Glutamatergic neuron (in vitro differentiated cells): ENCODE measurements around the gene SERPINB13. TPM values are rescaled to one million over a fixed set of nuclear protein-coding genes. Genes with fewer than 3 reads are reported as not detected.

Source experiments
- DNase-seq: peaks from one replicate; pipeline ENCODE4 v3.0.0; 2022
- H3K27ac Mint-ChIP-seq: one replicate; pipeline ENCODE4 v1.8.0; 2020; ENCODE audit warnings: mild to moderate bottlenecking, mixed read lengths, inconsistent platforms; ENCODE audit not compliant: unreplicated experiment
- H3K27me3 Mint-ChIP-seq: one replicate; pipeline ENCODE4 v1.8.0; 2020; ENCODE audit warnings: mild to moderate bottlenecking, moderate library complexity, mixed read lengths, inconsistent platforms; ENCODE audit not compliant: unreplicated experiment
- H3K36me3 Mint-ChIP-seq: one replicate; pipeline ENCODE4 v1.8.0; 2020; ENCODE audit warnings: mild to moderate bottlenecking, mixed read lengths, inconsistent platforms; ENCODE audit not compliant: unreplicated experiment
- H3K4me1 Mint-ChIP-seq: one replicate; pipeline ENCODE4 v1.8.0; 2020; ENCODE audit warnings: mild to moderate bottlenecking, low read depth, mixed read lengths, inconsistent platforms; ENCODE audit not compliant: unreplicated experiment
- H3K4me3 Mint-ChIP-seq: one replicate; pipeline ENCODE4 v1.8.0; 2020; ENCODE audit warnings: mild to moderate bottlenecking, mixed read lengths, inconsistent platforms; ENCODE audit not compliant: unreplicated experiment
- H3K9me3 Mint-ChIP-seq: one replicate; pipeline ENCODE4 v1.8.0; 2020; ENCODE audit warnings: mild to moderate bottlenecking, moderate library complexity, mixed read lengths, inconsistent platforms; ENCODE audit not compliant: unreplicated experiment
- CTCF ChIP-seq: fragments of 200-600 bp; sonication (generic); IDR thresholded peaks from one replicate; pipeline ENCODE4 v1.5.0; 2021; ENCODE audit not compliant: partially characterized antibody, unreplicated experiment
- total RNA-seq: library from RNA; stranded (reverse); fragmentation: NEBNext Ultra II Directional; extraction: Animal tissue kit (Norgen Biotek cat#: 25700); gene quantifications from one replicate; pipeline ENCODE4 v1.2.1, GENCODE V29; 2021; ENCODE audit not compliant: unreplicated experiment

The SERPINB13 gene
- total RNA-seq, 1 donor from 2014 or later, result not detected

DNA sequence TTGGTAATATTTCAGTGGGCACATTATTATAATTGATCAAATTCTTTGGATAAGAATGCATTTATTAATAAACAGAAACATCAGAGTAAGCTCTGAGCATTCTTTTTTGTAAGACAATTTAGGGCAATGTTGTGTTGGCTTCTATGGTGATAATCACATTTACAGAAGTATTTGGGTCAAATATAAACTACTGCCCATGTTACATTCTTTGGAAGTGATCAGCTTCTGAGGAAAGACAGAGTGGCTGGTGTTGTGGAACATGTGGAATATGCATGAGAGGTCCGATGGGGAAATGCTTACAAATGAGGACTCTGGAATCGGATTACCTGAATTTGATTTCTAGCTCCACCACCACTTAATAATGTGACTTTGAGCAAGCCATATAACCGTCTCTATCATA, 19.4 kb downstream of the SERPINB13 start:
- Mint-ChIP-seq H3K36me3 (no peaks in the 10 kb centered on the region), H3K9me3 (no peaks in the 10 kb centered on the region), H3K4me1 (no peaks in the 10 kb centered on the region), H3K27me3 (no peaks in the 10 kb centered on the region), H3K4me3 (no peak overlapping the region), H3K27ac (no peak overlapping the region)
- DNase-seq, result no peak
- TF ChIP-seq CTCF, result no peak

GRCh38 chr18:63613420-63613819, 26.3 kb downstream of the SERPINB13 start:
- no peak overlapping the region for H3K27ac Mint-ChIP-seq

GRCh38 chr18:63617049-63617914, 30.1 kb downstream of the SERPINB13 start:
- no peaks in the 10 kb centered on the region for H3K4me1 Mint-ChIP-seq
- no peak overlapping the region for H3K4me3 Mint-ChIP-seq
- H3K36me3 Mint-ChIP-seq, result peaks cover 8% of the 10 kb centered on the region
- no peaks in the 10 kb centered on the region for H3K9me3 Mint-ChIP-seq
- TF ChIP-seq CTCF, result no peak
- no peak for DNase-seq
- H3K27me3 Mint-ChIP-seq, result no peaks in the 10 kb centered on the region
- H3K27ac Mint-ChIP-seq, result no peak overlapping the region

More at GRCh38 chr18:63613420-63613819, 26.3 kb downstream of the SERPINB13 start:
- DNase-seq, result no peak
- no peaks in the 10 kb centered on the region for H3K36me3 Mint-ChIP-seq
- H3K27me3 Mint-ChIP-seq, result no peaks in the 10 kb centered on the region
- TF ChIP-seq CTCF, result no peak
- H3K9me3 Mint-ChIP-seq, result no peaks in the 10 kb centered on the region
- no peak overlapping the region for H3K4me3 Mint-ChIP-seq
- no peaks in the 10 kb centered on the region for H3K4me1 Mint-ChIP-seq

DNA sequence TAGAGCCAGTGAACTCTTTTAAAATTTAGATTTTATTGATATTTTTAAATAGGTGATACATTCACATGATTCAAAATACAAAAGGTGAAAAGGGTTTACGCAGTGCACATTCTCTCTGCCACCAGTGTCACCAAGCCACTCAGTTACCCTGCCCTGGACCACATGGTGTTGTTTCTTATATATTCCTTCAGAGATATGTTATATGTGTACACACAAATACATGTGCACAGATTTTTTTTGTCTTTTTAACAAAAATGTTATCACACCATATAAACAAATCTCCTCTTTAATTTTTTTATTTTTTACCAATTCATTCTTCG, 30.7 kb downstream of the SERPINB13 start:
- Mint-ChIP-seq H3K36me3 (peaks cover 8% of the 10 kb centered on the region), H3K4me3 (no peak overlapping the region), H3K4me1 (no peaks in the 10 kb centered on the region), H3K27me3 (no peaks in the 10 kb centered on the region), H3K27ac (no peak overlapping the region), H3K9me3 (no peaks in the 10 kb centered on the region)
- DNase-seq, result no peak
- TF ChIP-seq CTCF, result no peak

DNA sequence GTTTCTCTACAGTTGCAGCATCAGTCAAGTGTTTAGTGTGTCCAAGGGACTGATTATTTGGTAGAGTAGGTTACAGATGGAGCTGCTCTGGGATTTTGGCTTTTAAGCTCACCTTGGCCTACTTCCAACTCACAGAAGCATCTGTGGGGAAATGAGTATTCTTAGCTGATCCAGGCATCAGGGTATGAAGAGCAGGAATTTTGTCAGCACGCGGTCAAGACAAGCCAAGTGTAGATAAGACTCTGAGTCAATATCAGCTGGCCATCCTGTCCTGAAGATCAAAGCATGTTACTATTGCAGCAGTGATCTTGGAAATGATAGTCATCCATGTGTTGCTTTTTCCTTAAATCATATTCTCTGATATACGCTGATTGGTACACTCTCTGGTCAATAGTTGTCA, 32.5 kb downstream of the SERPINB13 start:
- Mint-ChIP-seq H3K4me3 (no peak overlapping the region), H3K27me3 (no peaks in the 10 kb centered on the region), H3K4me1 (no peaks in the 10 kb centered on the region), H3K36me3 (peaks cover 17% of the 10 kb centered on the region), H3K27ac (no peak overlapping the region), H3K9me3 (peaks cover 2% of the 10 kb centered on the region)
- TF ChIP-seq CTCF, result no peak
- DNase-seq, result no peak
